ENCODE results near the gene SLC6A18.

Gene SLC6A18

GRCh38 chr5:1239505-1240251 lies 14.5 kb downstream of the SLC6A18 start:
- DNase-seq, result no peak

GRCh38 chr5:1240496-1241260 lies 15.5 kb downstream of the SLC6A18 start:
- DNase-seq, result no peak

GRCh38 chr5:1241509-1242080 lies 16.4 kb downstream of the SLC6A18 start:
- DNase-seq, result no peak

GRCh38 chr5:1242733-1243486 lies 17.7 kb downstream of the SLC6A18 start:
- DNase-seq, result no peak

GRCh38 chr5:1243487-1244130 lies 18.4 kb downstream of the SLC6A18 start:
- DNase-seq, result no peak

- no peak for DNase-seq
Observed at GRCh38 chr5:1244255-1244654, 19.1 kb downstream of the SLC6A18 start.

GRCh38 chr5:1244976-1245375 lies 19.8 kb downstream of the SLC6A18 start:
- no peak for DNase-seq

- no peak for DNase-seq
Observed at GRCh38 chr5:1245905-1246576, 20.9 kb downstream of the SLC6A18 start.

GRCh38 chr5:1246711-1247431 lies 21.7 kb downstream of the SLC6A18 start:
- DNase-seq, result peak; percentile 7

GRCh38 chr5:1247811-1248210 lies 22.6 kb downstream of the SLC6A18 start:
- DNase-seq, result no peak

- DNase-seq, result no peak
Observed at GRCh38 chr5:1249366-1250280, 24.4 kb downstream of the SLC6A18 start.

- DNase-seq, result no peak
Observed at GRCh38 chr5:1251678-1252580, 26.7 kb downstream of the SLC6A18 start.

- no peak for DNase-seq
Observed at GRCh38 chr5:1252681-1253080, 27.5 kb downstream of the SLC6A18 start.

GRCh38 chr5:1253456-1254105 lies 28.4 kb downstream of the SLC6A18 start:
- no peak for DNase-seq

- DNase-seq, result no peak
Observed at GRCh38 chr5:1254196-1254595, 29.0 kb downstream of the SLC6A18 start.

GRCh38 chr5:1255081-1255561 lies 29.9 kb downstream of the SLC6A18 start:
- peak; percentile 50 for DNase-seq

- no peak for DNase-seq
Observed at GRCh38 chr5:1256776-1257175, 31.6 kb downstream of the SLC6A18 start.

GRCh38 chr5:1257363-1257762 lies 32.2 kb downstream of the SLC6A18 start:
- DNase-seq, result no peak
